Measurements from ENCODE around the gene FOXD1. TPM values are rescaled to one million over a fixed set of nuclear protein-coding genes. Genes with fewer than 3 reads are reported as not detected.

The FOXD1 gene
- total and polyA plus RNA-seq, 9 of the 15 experiments (the other 6 are each of a cell fraction or from before 2014, with no cell fraction given) = 0.03 to 0.40 (median 0.10) TPM; not detected in 4

GRCh38 chr5:73483676-73484075 is 35.1 kb upstream of the FOXD1 start:
- H3K27ac ChIP-seq (ENCODE audit: extremely low read depth, low read depth, low read length) = no peak overlapping the region
- H3K9me1 ChIP-seq (ENCODE audit: control insufficient read depth, insufficient read depth, low read length) = no peaks in the 10 kb centered on the region
- no peaks in the 10 kb centered on the region for H3K79me2 ChIP-seq (ENCODE audit: control insufficient read depth, insufficient read depth, low read length)
- H2AFZ ChIP-seq (ENCODE audit: low read depth, low read length) = no peak overlapping the region
- FAIRE-seq = no peak
- in situ Hi-C loops (cut with MboI) (no loop called here), intact Hi-C loops (cut with micrococcal nuclease) (no loop called here)
- H3K9me3 ChIP-seq (replicated peaks; ENCODE audit: control insufficient read depth, insufficient read depth, low read depth, low read length) = no peaks in the 10 kb centered on the region
- peaks cover 12 to 25% of the 10 kb centered on the region in 2 experiments for H3K4me1 ChIP-seq (replicated peaks in 1 of 2; ENCODE audit: control insufficient read depth in 2 of 2, insufficient read depth in 2 of 2, low read length in 2 of 2)
- H3K27me3 ChIP-seq (ENCODE audit: control insufficient read depth in 2 of 2, insufficient read depth in 2 of 2, low read length in 2 of 2) = no peaks in the 10 kb centered on the region
- H3K9ac ChIP-seq (ENCODE audit: insufficient read depth in 1 of 2, low read depth in 2 of 2, low read length in 2 of 2) = no peak overlapping the region
- no peak for ATAC-seq
- H3K36me3 ChIP-seq (ENCODE audit: control insufficient read depth, insufficient read depth, low read length) = no peaks in the 10 kb centered on the region
- DNase-seq (ENCODE audit: extremely low read depth in 1 of 4, low spot score in 3 of 4) = no peak
- BruUV-seq (replicated peaks) = no TSS peak
- no peak overlapping the region for H3K4me3 ChIP-seq
- WGBS (ENCODE audit: insufficient coverage, low coverage, missing lambda C conversion rate) = 39% methylated on average over 4 of the region's 4 CpGs
- no peak overlapping the region for H3K4me2 ChIP-seq (ENCODE audit: insufficient read depth, low read length)
- ChIA-PET CTCF (ENCODE audit: low intra/inter-chr PET ratio) (no interaction called here), POLR2A (interaction anchor here (1.3 to 1.6 kb wide), 2 partner anchors 12 to 13 kb away, joined by 5 to 6 read pairs; no protein-coding TSS in a partner anchor)
- no peaks in the 10 kb centered on the region for H4K20me1 ChIP-seq (replicated peaks; ENCODE audit: control insufficient read depth, insufficient read depth, low read length)
- TF ChIP-seq REST (IDR thresholded peaks at IDR 0.05; ENCODE audit: borderline replicate concordance) (no peak), REST (CRISPR knock-in tag; IDR thresholded peaks at IDR 0.05; ENCODE audit: low read depth) (no peak), ZKSCAN8 (CRISPR knock-in tag; IDR thresholded peaks at IDR 0.05) (no peak), ARHGAP35 (IDR thresholded peaks at IDR 0.05; ENCODE audit: partially characterized antibody) (no peak), CTBP1 (IDR thresholded peaks at IDR 0.05; ENCODE audit: borderline replicate concordance) (no peak), ILK (tag; IDR thresholded peaks at IDR 0.05; ENCODE audit: borderline replicate concordance, low read depth) (no peak), MTA2 (IDR thresholded peaks at IDR 0.05; ENCODE audit: low read depth) (no peak), ZBTB17 (CRISPR knock-in tag; IDR thresholded peaks at IDR 0.05) (no peak), ZNF695 (CRISPR knock-in tag; IDR thresholded peaks at IDR 0.05) (no peak)
- TF ChIP-seq, protein P1, sequence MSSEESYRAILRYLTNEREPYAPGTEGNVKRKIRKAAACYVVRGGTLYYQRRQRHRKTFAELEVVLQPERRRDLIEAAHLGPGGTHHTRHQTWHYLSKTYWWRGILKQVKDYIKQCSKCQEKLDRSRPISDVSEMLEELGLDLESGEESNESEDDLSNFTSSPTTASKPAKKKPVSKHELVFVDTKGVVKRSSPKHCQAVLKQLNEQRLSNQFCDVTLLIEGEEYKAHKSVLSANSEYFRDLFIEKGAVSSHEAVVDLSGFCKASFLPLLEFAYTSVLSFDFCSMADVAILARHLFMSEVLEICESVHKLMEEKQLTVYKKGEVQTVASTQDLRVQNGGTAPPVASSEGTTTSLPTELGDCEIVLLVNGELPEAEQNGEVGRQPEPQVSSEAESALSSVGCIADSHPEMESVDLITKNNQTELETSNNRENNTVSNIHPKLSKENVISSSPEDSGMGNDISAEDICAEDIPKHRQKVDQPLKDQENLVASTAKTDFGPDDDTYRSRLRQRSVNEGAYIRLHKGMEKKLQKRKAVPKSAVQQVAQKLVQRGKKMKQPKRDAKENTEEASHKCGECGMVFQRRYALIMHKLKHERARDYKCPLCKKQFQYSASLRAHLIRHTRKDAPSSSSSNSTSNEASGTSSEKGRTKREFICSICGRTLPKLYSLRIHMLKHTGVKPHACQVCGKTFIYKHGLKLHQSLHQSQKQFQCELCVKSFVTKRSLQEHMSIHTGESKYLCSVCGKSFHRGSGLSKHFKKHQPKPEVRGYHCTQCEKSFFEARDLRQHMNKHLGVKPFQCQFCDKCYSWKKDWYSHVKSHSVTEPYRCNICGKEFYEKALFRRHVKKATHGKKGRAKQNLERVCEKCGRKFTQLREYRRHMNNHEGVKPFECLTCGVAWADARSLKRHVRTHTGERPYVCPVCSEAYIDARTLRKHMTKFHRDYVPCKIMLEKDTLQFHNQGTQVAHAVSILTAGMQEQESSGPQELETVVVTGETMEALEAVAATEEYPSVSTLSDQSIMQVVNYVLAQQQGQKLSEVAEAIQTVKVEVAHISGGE (CRISPR knock-in tag; IDR thresholded peaks at IDR 0.05) = no peak
- TF ChIP-seq, protein P2, sequence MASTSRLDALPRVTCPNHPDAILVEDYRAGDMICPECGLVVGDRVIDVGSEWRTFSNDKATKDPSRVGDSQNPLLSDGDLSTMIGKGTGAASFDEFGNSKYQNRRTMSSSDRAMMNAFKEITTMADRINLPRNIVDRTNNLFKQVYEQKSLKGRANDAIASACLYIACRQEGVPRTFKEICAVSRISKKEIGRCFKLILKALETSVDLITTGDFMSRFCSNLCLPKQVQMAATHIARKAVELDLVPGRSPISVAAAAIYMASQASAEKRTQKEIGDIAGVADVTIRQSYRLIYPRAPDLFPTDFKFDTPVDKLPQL (IDR thresholded peaks at IDR 0.05; ENCODE audit: extremely low read depth, insufficient read length) = no peak

All from K562 (cell line).